H1 (cell line): ENCODE measurements around the gene CFAP53. TPM values are rescaled to one million over a fixed set of nuclear protein-coding genes. Genes with fewer than 3 reads are reported as not detected.

Experiments used
- CTCF ChIA-PET: fragments of 300-600 bp; sonication (Branson Sonifier 250); formaldehyde crosslinking; loops from one replicate; lab custom pipeline; 2021; ENCODE audit not compliant: partially characterized antibody; lab: Charles Lee
- POLR2A ChIA-PET: fragments of 300-600 bp; sonication (Branson Sonifier 250); formaldehyde crosslinking; loops from one replicate; lab custom pipeline; 2021; ENCODE audit warnings: inconsistent platforms; ENCODE audit not compliant: partially characterized antibody; lab: Charles Lee
- DNase-seq, 2 experiments: peaks; one replicate each; pipeline versions ENCODE4 v3.0.0 to v3.0.0-alpha.2; 2010 to 2022; ENCODE audit warnings: low spot score in 2 of 2, low read depth in 1 of 2, mixed read lengths in 1 of 2
- FAIRE-seq: peaks from 2 replicates; lab custom pipeline; 2011; peaks lifted over from hg19 to GRCh38; lab: Jason Lieb, UNC
- H2AFZ ChIP-seq: 2 replicates; pipeline ENCODE4 v1.8.1; 2012; ENCODE audit warnings: low read length, inconsistent platforms
- H2AK5ac ChIP-seq: 2 replicates; pipeline ENCODE4 v1.6.1; 2013; ENCODE audit warnings: low read depth, low read length
- H2BK120ac ChIP-seq: replicated peaks from 2 replicates; pipeline ENCODE3; 2013; ENCODE audit warnings: low read depth, low read length, inconsistent platforms
- H2BK12ac ChIP-seq: 2 replicates; pipeline ENCODE4 v1.6.1; 2013; ENCODE audit warnings: low read depth, low read length
- H2BK15ac ChIP-seq: 2 replicates; pipeline ENCODE4 v1.6.1; 2013; ENCODE audit warnings: low read length
- H2BK20ac ChIP-seq: 2 replicates; pipeline ENCODE4 v1.6.1; 2013; ENCODE audit warnings: low read length
- H2BK5ac ChIP-seq: 2 replicates; pipeline ENCODE4 v1.6.1; 2013; ENCODE audit warnings: low read depth, low read length
- H3K14ac ChIP-seq: 2 replicates; pipeline ENCODE4 v1.6.1; 2013; ENCODE audit warnings: inconsistent platforms; ENCODE audit not compliant: insufficient read length
- H3K18ac ChIP-seq: 2 replicates; pipeline ENCODE4 v1.6.1; 2013; ENCODE audit warnings: low read length; ENCODE audit errors: extremely low read depth
- H3K23ac ChIP-seq: 2 replicates; pipeline ENCODE4 v1.6.1; 2013; ENCODE audit warnings: inconsistent platforms; ENCODE audit not compliant: insufficient read length
- H3K23me2 ChIP-seq: 2 replicates; pipeline ENCODE4 v1.6.1; 2013; ENCODE audit warnings: low read depth, low read length
- H3K27ac ChIP-seq: 2 replicates; pipeline ENCODE4 v1.6.1; 2011; ENCODE audit warnings: low read depth, low read length, inconsistent platforms
- H3K27me3 ChIP-seq, 4 experiments: replicated peaks in 1 of 4; 1 replicate in 1 of 4; 2 replicates in 3 of 4; pipeline versions ENCODE4 v1.6.1 to v1.8.1; 2011 to 2013; ENCODE audit warnings: low read length in 3 of 4, mild to moderate bottlenecking in 3 of 4, inconsistent platforms in 2 of 4, mixed read lengths in 2 of 4, moderate library complexity in 1 of 4; ENCODE audit not compliant: control insufficient read depth in 3 of 4, insufficient read depth in 3 of 4; ENCODE audit errors: extremely low read depth in 1 of 4
- H3K36me3 ChIP-seq, 4 experiments: 2 replicates each; pipeline versions ENCODE4 v1.6.1 to v1.8.1; 2011 to 2013; ENCODE audit warnings: mild to moderate bottlenecking in 4 of 4, low read length in 3 of 4, moderate library complexity in 2 of 4, control low read depth in 1 of 4, inconsistent platforms in 1 of 4; ENCODE audit not compliant: insufficient read depth in 4 of 4, control insufficient read depth in 2 of 4
- H3K4ac ChIP-seq: replicated peaks from 2 replicates; pipeline ENCODE3; 2013; ENCODE audit warnings: low read length, low read depth, mixed read lengths, inconsistent platforms; ENCODE audit not compliant: insufficient read length
- H3K4me1 ChIP-seq, 4 experiments: replicated peaks in 1 of 4; 1 replicate in 1 of 4; 2 replicates in 3 of 4; pipeline versions ENCODE4 v1.6.1 to v1.8.1; 2011 to 2013; ENCODE audit warnings: low read length in 3 of 4, inconsistent platforms in 2 of 4, mixed read lengths in 1 of 4; ENCODE audit not compliant: insufficient read depth in 4 of 4, control insufficient read depth in 3 of 4
- H3K4me2 ChIP-seq, 2 experiments: 2 replicates each; pipeline versions ENCODE4 v1.6.1 to v1.8.1; 2011 to 2013; ENCODE audit warnings: low read depth in 2 of 2, low read length in 2 of 2, control low read depth in 1 of 2, inconsistent platforms in 1 of 2, mild to moderate bottlenecking in 1 of 2; ENCODE audit not compliant: insufficient read depth in 1 of 2
- H3K4me3 ChIP-seq, 4 experiments: fragments of 200-600, 300-600 bp in 1 of 4; sonication (generic), shearing (Covaris generic), sonication (Bioruptor Twin) in 1 of 4; 2 replicates each; pipeline versions ENCODE4 v1.5.1 to v1.8.1; 2011 to 2016; ENCODE audit warnings: low read length in 4 of 4, low read depth in 3 of 4, control low read depth in 2 of 4, inconsistent platforms in 2 of 4, mild to moderate bottlenecking in 2 of 4, mixed read lengths in 1 of 4, moderate library complexity in 1 of 4; ENCODE audit not compliant: insufficient read depth in 2 of 4; ENCODE audit errors: extremely low read depth in 1 of 4
- H3K56ac ChIP-seq: replicated peaks from 2 replicates; pipeline ENCODE3; 2013; ENCODE audit warnings: low read depth, mild to moderate bottlenecking, mixed read lengths, low read length, inconsistent platforms; ENCODE audit not compliant: insufficient read length
- H3K79me1 ChIP-seq: 2 replicates; pipeline ENCODE4 v1.6.1; 2013; ENCODE audit warnings: low read depth, low read length, control low read depth
- H3K79me2 ChIP-seq, 2 experiments: 2 replicates each; pipeline versions ENCODE4 v1.6.1 to v1.8.1; 2012 to 2013; ENCODE audit warnings: low read length in 2 of 2, mild to moderate bottlenecking in 2 of 2, inconsistent platforms in 1 of 2; ENCODE audit not compliant: insufficient read depth in 2 of 2, control insufficient read depth in 1 of 2
- H3K9ac ChIP-seq, 4 experiments: replicated peaks in 1 of 4; 1 replicate in 1 of 4; 2 replicates in 3 of 4; pipeline versions ENCODE4 v1.6.1 to v1.8.1; 2011 to 2013; ENCODE audit warnings: low read depth in 3 of 4, low read length in 3 of 4, control low read depth in 2 of 4, mild to moderate bottlenecking in 2 of 4, moderate library complexity in 2 of 4, inconsistent platforms in 1 of 4; ENCODE audit errors: extremely low read depth in 1 of 4
- H3K9me3 ChIP-seq, 2 experiments: 2 replicates each; pipeline versions ENCODE4 v1.6.1 to v1.8.1; 2012 to 2013; ENCODE audit warnings: mild to moderate bottlenecking in 2 of 2, moderate library complexity in 2 of 2, control low read depth in 1 of 2, inconsistent platforms in 1 of 2, low read depth in 1 of 2, low read length in 1 of 2, mixed read lengths in 1 of 2; ENCODE audit not compliant: insufficient read depth in 2 of 2
- H4K20me1 ChIP-seq, 2 experiments: replicated peaks in 1 of 2; 2 replicates each; pipeline versions ENCODE3 to v1.8.1; 2011 to 2013; ENCODE audit warnings: inconsistent platforms in 2 of 2, low read length in 2 of 2, mild to moderate bottlenecking in 1 of 2; ENCODE audit not compliant: insufficient read depth in 2 of 2, control insufficient read depth in 1 of 2
- H4K5ac ChIP-seq: 2 replicates; pipeline ENCODE4 v1.6.1; 2013; ENCODE audit warnings: low read length, low read depth, mixed read lengths, inconsistent platforms; ENCODE audit not compliant: insufficient read length
- H4K8ac ChIP-seq: 2 replicates; pipeline ENCODE4 v1.8.0; 2013; ENCODE audit warnings: mild to moderate bottlenecking, moderate library complexity, low read length, inconsistent platforms; ENCODE audit not compliant: insufficient read depth; ENCODE audit errors: extremely low read depth
- H4K91ac ChIP-seq: replicated peaks from 2 replicates; pipeline ENCODE3; 2013; ENCODE audit warnings: low read length, mixed read lengths, inconsistent platforms; ENCODE audit not compliant: insufficient read length
- BRCA1 ChIP-seq: IDR thresholded peaks from 2 replicates; pipeline ENCODE4 v1.6.1; 2012; ENCODE audit warnings: low read depth, low read length, improper control_type of control experiment
- CBX5 ChIP-seq: fragments of 300-800, 300-1000 bp; sonication (generic); IDR thresholded peaks from 2 replicates; pipeline ENCODE4 v1.7.1; 2016; ENCODE audit warnings: antibody characterized with exemption, low read length, low read depth
- CTBP2 ChIP-seq: IDR thresholded peaks from 2 replicates; pipeline ENCODE4 v1.7.0; 2011; ENCODE audit warnings: borderline replicate concordance, mild to moderate bottlenecking, moderate library complexity, mixed read lengths, low read length; ENCODE audit not compliant: insufficient read depth, insufficient read length
- FOSL1 ChIP-seq: IDR thresholded peaks from 2 replicates; pipeline ENCODE4 v1.6.1; 2011; ENCODE audit warnings: mild to moderate bottlenecking, low read depth, low read length, moderate library complexity; ENCODE audit not compliant: insufficient read depth
- GABPA ChIP-seq: IDR thresholded peaks from 2 replicates; pipeline ENCODE4 v1.6.1; 2011; ENCODE audit warnings: mild to moderate bottlenecking, low read length, moderate library complexity, borderline replicate concordance; ENCODE audit not compliant: insufficient read depth
- NANOG ChIP-seq: IDR thresholded peaks from 2 replicates; pipeline ENCODE4 v1.6.1; 2011; ENCODE audit warnings: low read length, low read depth, mild to moderate bottlenecking, inconsistent platforms; ENCODE audit not compliant: insufficient read depth, poor library complexity, severe bottlenecking
- RAD21 ChIP-seq, 2 experiments: IDR thresholded peaks in 1 of 2; conservative IDR thresholded peaks in 1 of 2; 2 replicates each; pipeline ENCODE4 v1.6.1; 2011; ENCODE audit warnings: low read depth in 2 of 2, low read length in 2 of 2, improper control_type of control experiment in 1 of 2, inconsistent platforms in 1 of 2, mild to moderate bottlenecking in 1 of 2, moderate library complexity in 1 of 2
- SP1 ChIP-seq: IDR thresholded peaks from 2 replicates; pipeline ENCODE4 v1.6.1; 2011; ENCODE audit warnings: low read depth, low read length
- WGBS, 2 experiments: shearing (Covaris generic) in 1 of 2; methylation state at CpG; one replicate each; pipeline versions ENCODE4 v1.1.6 to v1.1.7; 2013 to 2015; ENCODE audit warnings: low lambda C conversion rate in 2 of 2, mixed read lengths in 2 of 2, inconsistent platforms in 1 of 2, low coverage in 1 of 2, missing lambda C conversion rate in 1 of 2; ENCODE audit not compliant: insufficient replicate concordance in 2 of 2, insufficient coverage in 1 of 2, insufficient read length in 1 of 2; ENCODE audit errors: extremely low coverage in 1 of 2, missing lambda C conversion rate in 1 of 2; 5-methylcytosine and 5-hydroxymethylcytosine counted together
- polyA plus RNA-seq, 7 experiments: library from polyadenylated mRNA; depleted of rRNA in 3 of 7; stranded (reverse) in 5 of 7; unstranded in 2 of 7; fragments of >200 nt in 5 of 7; fragments of 200-250 nt in 2 of 7; gene quantifications; 1 replicate in 5 of 7; 2 replicates in 1 of 7; 4 replicates in 1 of 7; pipeline versions ENCODE4 v1.2.1 to v1.2.3, GENCODE V29; 2011 to 2013; ENCODE audit warnings: missing spikeins in 2 of 7, mixed read lengths in 2 of 7
- total RNA-seq: library from RNA; stranded (reverse); fragmentation: NEBNext Ultra II Directional; extraction: Animal tissue kit (Norgen Biotek cat#: 25700); gene quantifications from 2 replicates; pipeline ENCODE4 v1.2.1, GENCODE V29; 2021

Gene CFAP53
- total and polyA plus RNA-seq, 2 of the 8 experiments (the other 6 are each of a cell fraction or from before 2014, with no cell fraction given), result 0.08 to 0.30 TPM

GRCh38 chr18:50274941-50275340 lies 8.6 kb upstream of the CFAP53 start:
- H3K79me2 ChIP-seq, result peaks cover 0 to 13% of the 10 kb centered on the region in 2 experiments; a peak in 2 of 4 replicates
- H4K20me1 ChIP-seq, result peaks cover 3 to 15% of the 10 kb centered on the region in 2 experiments
- H2BK20ac ChIP-seq, result no peak overlapping the region
- no peak overlapping the region for H3K9ac ChIP-seq
- no peak overlapping the region for H2AFZ ChIP-seq
- CTCF ChIA-PET, result interaction anchor here (0.8 to 1.1 kb wide), 2 partner anchors 82 to 289 kb away, joined by 3 to 6 read pairs; no protein-coding TSS in a partner anchor
- H4K91ac ChIP-seq, result no peak overlapping the region
- no peak overlapping the region for H2BK5ac ChIP-seq
- no peaks in the 10 kb centered on the region; a peak in 2 of 7 replicates for H3K4me1 ChIP-seq
- no peaks in the 10 kb centered on the region; the same call in 1 of the 2 replicates for H3K23me2 ChIP-seq
- H4K5ac ChIP-seq, result no peak overlapping the region
- H3K14ac ChIP-seq, result no peak overlapping the region
- H2BK120ac ChIP-seq, result no peak overlapping the region
- H3K4ac ChIP-seq, result no peak overlapping the region
- POLR2A ChIA-PET, result interaction anchor here (1.8 kb wide), 1 partner anchor 100 kb away, joined by 4 read pairs; the partner anchor contains the start of gene SKA1
- DNase-seq, result no peak
- no peak overlapping the region for H3K23ac ChIP-seq
- H2BK15ac ChIP-seq, result no peak overlapping the region
- no peak overlapping the region for H2AK5ac ChIP-seq
- TF ChIP-seq NANOG, result no peak
- TF ChIP-seq GABPA, result no peak
- no peak for TF ChIP-seq BRCA1
- TF ChIP-seq RAD21 (IDR thresholded peaks at IDR 0.05 in 1 of 2, conservative IDR thresholded peaks at IDR 0.05 in 1 of 2; ENCODE audit: low read depth in 2 of 2, low read length in 2 of 2), result no peak
- TF ChIP-seq SP1, result no peak
- TF ChIP-seq CBX5, result no peak
- TF ChIP-seq CTBP2, result no peak
- TF ChIP-seq FOSL1, result no peak
- no peak for FAIRE-seq
- peaks cover 27 to 55% (median 44%) of the 10 kb centered on the region in 4 experiments for H3K36me3 ChIP-seq
- no peak overlapping the region for H3K4me2 ChIP-seq
- no peaks in the 10 kb centered on the region for H3K79me1 ChIP-seq
- H3K18ac ChIP-seq, result no peak overlapping the region
- no peaks in the 10 kb centered on the region for H3K27me3 ChIP-seq
- no peaks in the 10 kb centered on the region; a peak in 1 of 4 replicates for H3K9me3 ChIP-seq
- H4K8ac ChIP-seq, result no peak overlapping the region
- H2BK12ac ChIP-seq, result no peak overlapping the region
- H3K56ac ChIP-seq, result no peak overlapping the region
- H3K27ac ChIP-seq, result no peak overlapping the region
- WGBS, 2 experiments, result 98% methylated on average over 9 of the region's 10 CpGs; no CpG with 5 or more reads in 1 of the 2 experiments
- no peak overlapping the region for H3K4me3 ChIP-seq
